ENCODE data around the gene GLIS2.

The GLIS2 gene

GRCh38 chr16:4328046-4328781 is 12.3 kb downstream of the GLIS2 start:
- H3K79me1 ChIP-seq (ENCODE audit: low read length) = peaks cover 7% of the 10 kb centered on the region
- peak; percentile 94 for DNase-seq
- peak overlapping the region; percentile 48 for H3K23ac ChIP-seq (ENCODE audit: low read length)
- no peak overlapping the region for H3K27ac ChIP-seq (ENCODE audit: low read depth, low read length)
- no peak overlapping the region for H2AK5ac ChIP-seq (ENCODE audit: low read length)
- H4K8ac ChIP-seq (ENCODE audit: low read depth, low read length) = no peak overlapping the region
- no CpG with 5 or more reads among the region's 30 CpGs for WGBS (ENCODE audit: extremely low coverage, insufficient coverage, low lambda C conversion rate)
- peak overlapping the region; percentile 73 for H3K9ac ChIP-seq (ENCODE audit: low read length)
- H3K79me2 ChIP-seq (ENCODE audit: control insufficient read depth, insufficient read depth, low read length) = peaks cover 7% of the 10 kb centered on the region
- H2BK15ac ChIP-seq (replicated peaks; ENCODE audit: low read depth) = no peak overlapping the region
- peak overlapping the region; percentile 19 for H2BK120ac ChIP-seq (ENCODE audit: low read depth, low read length)
- no peak overlapping the region for H4K5ac ChIP-seq (ENCODE audit: low read length)
- H3K4me1 ChIP-seq (ENCODE audit: control insufficient read depth, low read depth, low read length) = peaks cover 3% of the 10 kb centered on the region
- H3K4me3 ChIP-seq (ENCODE audit: low read length) = peak overlapping the region; percentile 23
- H3K4me2 ChIP-seq (ENCODE audit: low read length) = peak overlapping the region; percentile 42
- peak overlapping the region; percentile 76 for H3K18ac ChIP-seq (ENCODE audit: low read length)
- peak overlapping the region; percentile 29 for H3K4ac ChIP-seq (ENCODE audit: low read depth, low read length)
- no peaks in the 10 kb centered on the region for H3K36me3 ChIP-seq (ENCODE audit: control insufficient read depth, insufficient read depth, low read length)
- no peaks in the 10 kb centered on the region for H3K27me3 ChIP-seq (ENCODE audit: insufficient read depth, low read length, poor library complexity)
- H3K56ac ChIP-seq (ENCODE audit: low read length) = peak overlapping the region; percentile 84
- H2BK5ac ChIP-seq (ENCODE audit: low read length) = no peak overlapping the region

GRCh38 chr16:4328782-4329775 is 13.2 kb downstream of the GLIS2 start:
- peak overlapping the region; percentile 73 for H3K9ac ChIP-seq (ENCODE audit: low read length)
- no peak overlapping the region for H3K4ac ChIP-seq (ENCODE audit: low read depth, low read length)
- H3K36me3 ChIP-seq (ENCODE audit: control insufficient read depth, insufficient read depth, low read length) = no peaks in the 10 kb centered on the region
- no peak overlapping the region for H3K4me2 ChIP-seq (ENCODE audit: low read length)
- H3K56ac ChIP-seq (ENCODE audit: low read length) = peak overlapping the region; percentile 76
- H2BK15ac ChIP-seq (replicated peaks; ENCODE audit: low read depth) = no peak overlapping the region
- no peak overlapping the region for H4K5ac ChIP-seq (ENCODE audit: low read length)
- H2BK120ac ChIP-seq (ENCODE audit: low read depth, low read length) = no peak overlapping the region
- H3K23ac ChIP-seq (ENCODE audit: low read length) = no peak overlapping the region
- H3K79me1 ChIP-seq (ENCODE audit: low read length) = peaks cover 5% of the 10 kb centered on the region
- no peak for DNase-seq
- no peaks in the 10 kb centered on the region for H3K4me1 ChIP-seq (ENCODE audit: control insufficient read depth, low read depth, low read length)
- peak overlapping the region; percentile 9 for H3K18ac ChIP-seq (ENCODE audit: low read length)
- H3K27me3 ChIP-seq (ENCODE audit: insufficient read depth, low read length, poor library complexity) = no peaks in the 10 kb centered on the region
- H2BK5ac ChIP-seq (ENCODE audit: low read length) = no peak overlapping the region
- no peak overlapping the region for H2AK5ac ChIP-seq (ENCODE audit: low read length)
- no peak overlapping the region for H3K4me3 ChIP-seq (ENCODE audit: low read length)
- H4K8ac ChIP-seq (ENCODE audit: low read depth, low read length) = no peak overlapping the region
- peaks cover 7% of the 10 kb centered on the region for H3K79me2 ChIP-seq (ENCODE audit: control insufficient read depth, insufficient read depth, low read length)
- H3K27ac ChIP-seq (ENCODE audit: low read depth, low read length) = no peak overlapping the region
- WGBS (ENCODE audit: extremely low coverage, insufficient coverage, low lambda C conversion rate) = no CpG with 5 or more reads among the region's 17 CpGs

GRCh38 chr16:4330277-4330874 is 14.5 kb downstream of the GLIS2 start:
- H3K79me1 ChIP-seq (ENCODE audit: low read length) = no peaks in the 10 kb centered on the region
- no peaks in the 10 kb centered on the region for H3K79me2 ChIP-seq (ENCODE audit: control insufficient read depth, insufficient read depth, low read length)
- H3K4me1 ChIP-seq (ENCODE audit: control insufficient read depth, low read depth, low read length) = no peaks in the 10 kb centered on the region
- no peaks in the 10 kb centered on the region for H3K27me3 ChIP-seq (ENCODE audit: insufficient read depth, low read length, poor library complexity)
- no peak overlapping the region for H3K18ac ChIP-seq (ENCODE audit: low read length)
- no peak overlapping the region for H2BK15ac ChIP-seq (replicated peaks; ENCODE audit: low read depth)
- no peak overlapping the region for H3K27ac ChIP-seq (ENCODE audit: low read depth, low read length)
- no peaks in the 10 kb centered on the region for H3K36me3 ChIP-seq (ENCODE audit: control insufficient read depth, insufficient read depth, low read length)
- no peak overlapping the region for H4K8ac ChIP-seq (ENCODE audit: low read depth, low read length)
- no peak overlapping the region for H3K56ac ChIP-seq (ENCODE audit: low read length)
- H3K9ac ChIP-seq (ENCODE audit: low read length) = no peak overlapping the region
- no peak overlapping the region for H4K5ac ChIP-seq (ENCODE audit: low read length)
- H2BK120ac ChIP-seq (ENCODE audit: low read depth, low read length) = no peak overlapping the region
- DNase-seq = peak; percentile 62
- H3K4me3 ChIP-seq (ENCODE audit: low read length) = no peak overlapping the region
- H2AK5ac ChIP-seq (ENCODE audit: low read length) = no peak overlapping the region
- H3K4ac ChIP-seq (ENCODE audit: low read depth, low read length) = no peak overlapping the region
- no peak overlapping the region for H3K4me2 ChIP-seq (ENCODE audit: low read length)
- no CpG with 5 or more reads among the region's 14 CpGs for WGBS (ENCODE audit: extremely low coverage, insufficient coverage, low lambda C conversion rate)
- no peak overlapping the region for H2BK5ac ChIP-seq (ENCODE audit: low read length)
- no peak overlapping the region for H3K23ac ChIP-seq (ENCODE audit: low read length)

- Histone ChIP-seq H3K23ac (ENCODE audit: low read length) (no peak overlapping the region), H2AK5ac (ENCODE audit: low read length) (no peak overlapping the region), H3K4me1 (ENCODE audit: control insufficient read depth, low read depth, low read length) (no peaks in the 10 kb centered on the region), H3K4ac (ENCODE audit: low read depth, low read length) (no peak overlapping the region), H4K8ac (ENCODE audit: low read depth, low read length) (no peak overlapping the region), H3K79me1 (ENCODE audit: low read length) (no peaks in the 10 kb centered on the region), H3K18ac (ENCODE audit: low read length) (no peak overlapping the region), H3K36me3 (ENCODE audit: control insufficient read depth, insufficient read depth, low read length) (no peaks in the 10 kb centered on the region), H3K4me2 (ENCODE audit: low read length) (no peak overlapping the region), H3K4me3 (ENCODE audit: low read length) (no peak overlapping the region), H3K56ac (ENCODE audit: low read length) (no peak overlapping the region), H3K27me3 (ENCODE audit: insufficient read depth, low read length, poor library complexity) (no peaks in the 10 kb centered on the region), H2BK15ac (replicated peaks; ENCODE audit: low read depth) (no peak overlapping the region), H3K27ac (ENCODE audit: low read depth, low read length) (no peak overlapping the region), H4K5ac (ENCODE audit: low read length) (no peak overlapping the region), H3K79me2 (ENCODE audit: control insufficient read depth, insufficient read depth, low read length) (no peaks in the 10 kb centered on the region), H2BK120ac (ENCODE audit: low read depth, low read length) (no peak overlapping the region), H2BK5ac (ENCODE audit: low read length) (no peak overlapping the region), H3K9ac (ENCODE audit: low read length) (no peak overlapping the region)
- WGBS (ENCODE audit: extremely low coverage, insufficient coverage, low lambda C conversion rate) = no CpG with 5 or more reads among the region's 14 CpGs
- DNase-seq = no peak
These were observed 16.2 kb downstream of the GLIS2 start for GRCh38 chr16:4332083-4332482.

DNA sequence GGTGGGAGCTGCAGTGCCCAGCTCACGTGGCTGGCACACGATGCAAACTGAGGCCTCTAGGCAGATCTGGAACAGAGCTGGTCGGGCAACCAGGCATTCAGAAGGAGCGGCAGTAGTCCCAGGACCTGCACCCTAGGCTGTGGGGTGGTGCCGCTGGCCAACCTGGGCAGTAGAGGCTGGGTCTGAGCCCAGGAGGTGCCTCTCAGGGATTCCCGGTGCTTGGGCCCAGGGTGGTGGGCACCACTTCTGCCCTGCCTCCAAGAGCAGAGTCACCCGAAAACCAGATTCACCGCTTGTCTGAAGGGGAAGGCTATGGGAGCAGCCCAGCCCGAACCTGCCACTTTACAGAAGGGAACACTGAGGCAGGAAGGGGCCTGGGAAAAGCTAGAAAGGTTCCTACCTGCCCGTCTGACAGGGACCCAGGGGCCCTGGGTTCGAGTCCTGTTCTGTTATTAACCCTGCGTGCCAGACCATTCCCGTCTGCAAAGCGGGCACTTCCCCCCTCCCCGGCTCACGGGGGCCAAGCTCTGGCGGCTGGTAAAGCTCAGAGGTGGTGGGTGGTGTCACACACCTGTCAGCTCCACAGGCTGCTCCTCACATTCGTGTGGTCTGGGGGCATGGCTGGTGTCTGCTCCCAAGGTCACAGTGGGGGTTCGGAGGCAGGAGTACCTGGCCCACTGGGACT is 16.9 kb downstream of the GLIS2 start:
- Histone ChIP-seq H3K23ac (ENCODE audit: low read length) (no peak overlapping the region), H3K9ac (ENCODE audit: low read length) (no peak overlapping the region), H3K4me2 (ENCODE audit: low read length) (no peak overlapping the region), H2BK15ac (replicated peaks; ENCODE audit: low read depth) (no peak overlapping the region), H3K27me3 (ENCODE audit: insufficient read depth, low read length, poor library complexity) (no peaks in the 10 kb centered on the region), H2BK5ac (ENCODE audit: low read length) (no peak overlapping the region), H3K4me3 (ENCODE audit: low read length) (no peak overlapping the region), H2BK120ac (ENCODE audit: low read depth, low read length) (no peak overlapping the region), H4K8ac (ENCODE audit: low read depth, low read length) (no peak overlapping the region), H3K79me1 (ENCODE audit: low read length) (no peaks in the 10 kb centered on the region), H2AK5ac (ENCODE audit: low read length) (no peak overlapping the region), H3K79me2 (ENCODE audit: control insufficient read depth, insufficient read depth, low read length) (no peaks in the 10 kb centered on the region), H3K4me1 (ENCODE audit: control insufficient read depth, low read depth, low read length) (no peaks in the 10 kb centered on the region), H3K36me3 (ENCODE audit: control insufficient read depth, insufficient read depth, low read length) (no peaks in the 10 kb centered on the region), H3K4ac (ENCODE audit: low read depth, low read length) (no peak overlapping the region), H3K18ac (ENCODE audit: low read length) (no peak overlapping the region), H3K27ac (ENCODE audit: low read depth, low read length) (no peak overlapping the region), H3K56ac (ENCODE audit: low read length) (no peak overlapping the region), H4K5ac (ENCODE audit: low read length) (no peak overlapping the region)
- WGBS (ENCODE audit: extremely low coverage, insufficient coverage, low lambda C conversion rate) = no CpG with 5 or more reads among the region's 19 CpGs
- DNase-seq = no peak

Measured in mesendoderm (in vitro differentiated cells).